Activated gamma-delta T cell (primary cell): Measurements from ENCODE around the gene RPLP1.

Experiments used
- DNase-seq: peaks from one replicate; lab custom pipeline; 2025; lab: John Stamatoyannopoulos, UW

Gene RPLP1

GRCh38 chr15:69498282-69498681 is 45.7 kb downstream of the RPLP1 start:
- DNase-seq, result no peak

- no peak for DNase-seq
These were observed 46.4 kb downstream of the RPLP1 start for GRCh38 chr15:69498987-69499386.

- DNase-seq, result no peak
These were observed 47.0 kb downstream of the RPLP1 start for GRCh38 chr15:69499521-69500211.

- no peak for DNase-seq
These were observed 47.7 kb downstream of the RPLP1 start for GRCh38 chr15:69500339-69500738.

GRCh38 chr15:69501456-69501855 is 48.8 kb downstream of the RPLP1 start:
- no peak for DNase-seq

- DNase-seq, result no peak
These were observed 49.9 kb downstream of the RPLP1 start for GRCh38 chr15:69502470-69503045.

GRCh38 chr15:69504352-69505040 is 51.9 kb downstream of the RPLP1 start:
- DNase-seq, result no peak
